Testis (tissue), 2 donors: Measurements from ENCODE around the gene GBX1.

Experiments used
- POLR2A ChIP-seq: fragments of 450-650 bp; IDR thresholded peaks from one replicate; pipeline ENCODE4 v1.6.1; 2017; ENCODE audit warnings: antibody characterized with exemption, mild to moderate bottlenecking, moderate library complexity
- TF ChIP-seq, protein P1 (sequence below), 3 experiments: fragments of 450-650 bp in 2 of 3; fragments of 200-600 bp in 1 of 3; sonication (generic) in 1 of 3; IDR thresholded peaks; one replicate each; pipeline ENCODE4 v1.5.1; 2016 to 2019; ENCODE audit warnings: antibody characterized with exemption in 3 of 3, mild to moderate bottlenecking in 2 of 3, moderate library complexity in 1 of 3

DNA sequence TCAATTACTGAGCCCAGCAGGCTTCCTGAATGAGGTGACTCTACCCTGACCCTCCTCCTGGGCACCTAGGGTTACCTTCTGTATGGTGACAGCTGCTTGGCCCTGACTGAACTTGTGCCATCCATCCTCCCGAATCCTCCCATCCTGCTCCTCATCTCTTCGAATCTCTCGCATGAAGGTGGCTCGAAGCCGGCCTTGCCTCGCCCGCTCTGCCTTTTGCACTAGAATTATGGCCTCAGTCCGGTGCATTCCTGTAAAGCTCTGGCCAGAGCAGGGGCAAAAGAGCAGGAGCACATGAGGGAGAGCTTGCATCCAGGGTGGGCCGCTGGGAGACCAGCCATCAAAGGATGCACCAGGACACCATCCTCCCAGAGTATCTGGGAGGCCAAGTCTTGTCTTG lies 35.3 kb upstream of the GBX1 start:
- TF ChIP-seq, protein P1, sequence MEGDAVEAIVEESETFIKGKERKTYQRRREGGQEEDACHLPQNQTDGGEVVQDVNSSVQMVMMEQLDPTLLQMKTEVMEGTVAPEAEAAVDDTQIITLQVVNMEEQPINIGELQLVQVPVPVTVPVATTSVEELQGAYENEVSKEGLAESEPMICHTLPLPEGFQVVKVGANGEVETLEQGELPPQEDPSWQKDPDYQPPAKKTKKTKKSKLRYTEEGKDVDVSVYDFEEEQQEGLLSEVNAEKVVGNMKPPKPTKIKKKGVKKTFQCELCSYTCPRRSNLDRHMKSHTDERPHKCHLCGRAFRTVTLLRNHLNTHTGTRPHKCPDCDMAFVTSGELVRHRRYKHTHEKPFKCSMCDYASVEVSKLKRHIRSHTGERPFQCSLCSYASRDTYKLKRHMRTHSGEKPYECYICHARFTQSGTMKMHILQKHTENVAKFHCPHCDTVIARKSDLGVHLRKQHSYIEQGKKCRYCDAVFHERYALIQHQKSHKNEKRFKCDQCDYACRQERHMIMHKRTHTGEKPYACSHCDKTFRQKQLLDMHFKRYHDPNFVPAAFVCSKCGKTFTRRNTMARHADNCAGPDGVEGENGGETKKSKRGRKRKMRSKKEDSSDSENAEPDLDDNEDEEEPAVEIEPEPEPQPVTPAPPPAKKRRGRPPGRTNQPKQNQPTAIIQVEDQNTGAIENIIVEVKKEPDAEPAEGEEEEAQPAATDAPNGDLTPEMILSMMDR (IDR thresholded peaks at IDR 0.05): no peak
- no peak for TF ChIP-seq POLR2A
